ENCODE results near the gene ZBTB12.
A peak's percentile ranks its signal among the peaks of the same experiment; 100 is the strongest.
"Not testable (repeated sequence)": the region's sequence is repeated elsewhere in the genome, so short reads cannot be mapped to it uniquely, and the experiment has no call there.

ZBTB12 gene, protein sequence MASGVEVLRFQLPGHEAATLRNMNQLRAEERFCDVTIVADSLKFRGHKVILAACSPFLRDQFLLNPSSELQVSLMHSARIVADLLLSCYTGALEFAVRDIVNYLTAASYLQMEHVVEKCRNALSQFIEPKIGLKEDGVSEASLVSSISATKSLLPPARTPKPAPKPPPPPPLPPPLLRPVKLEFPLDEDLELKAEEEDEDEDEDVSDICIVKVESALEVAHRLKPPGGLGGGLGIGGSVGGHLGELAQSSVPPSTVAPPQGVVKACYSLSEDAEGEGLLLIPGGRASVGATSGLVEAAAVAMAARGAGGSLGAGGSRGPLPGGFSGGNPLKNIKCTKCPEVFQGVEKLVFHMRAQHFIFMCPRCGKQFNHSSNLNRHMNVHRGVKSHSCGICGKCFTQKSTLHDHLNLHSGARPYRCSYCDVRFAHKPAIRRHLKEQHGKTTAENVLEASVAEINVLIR
- 0.24 to 2.2 reads per million in 2 donors for total RNA-seq

DNA sequence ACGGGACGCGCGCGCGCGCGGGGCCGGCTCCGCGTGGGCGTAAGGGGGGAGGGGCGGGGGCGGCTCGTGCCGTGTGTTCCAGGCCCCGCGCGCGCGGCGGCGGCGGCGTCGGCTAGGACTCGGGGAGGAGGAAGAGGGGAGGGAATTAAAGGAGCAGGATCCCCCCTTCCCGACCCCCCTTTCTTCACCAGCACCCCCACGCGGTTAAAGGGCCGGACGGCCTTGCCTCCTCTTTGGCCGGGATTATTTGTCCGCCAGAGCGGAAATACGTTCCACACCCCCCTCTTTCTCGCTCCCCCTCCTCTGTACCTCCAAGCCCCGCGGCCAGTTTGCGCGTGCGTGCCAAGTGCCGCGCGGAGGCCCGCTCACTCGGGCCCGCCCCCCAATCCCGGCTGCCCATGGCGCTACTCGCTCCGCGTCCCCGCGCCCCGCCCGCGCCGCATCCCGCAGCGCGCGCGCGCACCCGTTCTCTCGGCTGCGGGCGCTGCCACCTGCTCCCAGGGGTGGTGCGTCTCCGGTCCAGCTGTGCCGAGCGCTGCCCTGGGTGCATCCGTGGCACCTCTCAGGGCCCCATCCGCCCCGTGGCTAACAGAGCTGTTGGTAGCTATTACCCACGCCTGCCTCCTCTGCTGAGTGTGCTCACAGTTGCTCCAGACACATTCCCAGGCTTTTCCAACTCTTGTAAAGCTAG is at the start of gene ZBTB12:
Gene ZBTB12, minus strand, starts transcription at position 134 of the 691 bp plus-strand sequence. CDS start 781 bp downstream, outside the sequence.
- peak; percentile 74 for DNase-seq

DNA sequence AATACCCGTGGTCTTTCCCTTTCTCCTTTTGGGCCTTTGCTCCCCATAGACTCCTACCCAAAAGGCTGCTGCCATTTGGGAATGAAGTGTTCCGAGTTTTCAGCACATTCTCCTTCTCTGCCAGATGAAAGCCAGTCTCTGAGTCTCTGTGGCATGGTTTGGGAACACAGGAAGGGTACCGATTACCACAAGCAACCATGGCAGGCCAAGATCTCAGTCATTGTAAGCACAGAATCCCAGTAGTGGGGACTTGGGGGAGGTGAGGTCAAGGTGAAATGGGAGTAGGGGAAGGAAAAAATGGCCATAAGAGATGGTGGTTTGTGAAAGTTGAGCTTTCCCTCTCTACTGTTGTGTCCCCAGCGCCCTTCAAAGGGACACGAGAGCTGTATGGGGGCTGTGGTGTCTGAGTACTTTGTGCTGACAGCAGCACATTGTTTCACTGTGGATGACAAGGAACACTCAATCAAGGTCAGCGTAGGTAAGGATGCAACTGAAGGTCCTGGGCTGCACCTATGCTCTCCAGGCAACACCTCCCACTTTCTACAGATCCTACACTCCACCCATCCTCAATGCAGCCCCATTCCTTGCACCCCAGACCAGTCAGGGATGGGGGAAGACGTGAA is 48.2 kb upstream of the ZBTB12 start:
- no peak for DNase-seq

DNA sequence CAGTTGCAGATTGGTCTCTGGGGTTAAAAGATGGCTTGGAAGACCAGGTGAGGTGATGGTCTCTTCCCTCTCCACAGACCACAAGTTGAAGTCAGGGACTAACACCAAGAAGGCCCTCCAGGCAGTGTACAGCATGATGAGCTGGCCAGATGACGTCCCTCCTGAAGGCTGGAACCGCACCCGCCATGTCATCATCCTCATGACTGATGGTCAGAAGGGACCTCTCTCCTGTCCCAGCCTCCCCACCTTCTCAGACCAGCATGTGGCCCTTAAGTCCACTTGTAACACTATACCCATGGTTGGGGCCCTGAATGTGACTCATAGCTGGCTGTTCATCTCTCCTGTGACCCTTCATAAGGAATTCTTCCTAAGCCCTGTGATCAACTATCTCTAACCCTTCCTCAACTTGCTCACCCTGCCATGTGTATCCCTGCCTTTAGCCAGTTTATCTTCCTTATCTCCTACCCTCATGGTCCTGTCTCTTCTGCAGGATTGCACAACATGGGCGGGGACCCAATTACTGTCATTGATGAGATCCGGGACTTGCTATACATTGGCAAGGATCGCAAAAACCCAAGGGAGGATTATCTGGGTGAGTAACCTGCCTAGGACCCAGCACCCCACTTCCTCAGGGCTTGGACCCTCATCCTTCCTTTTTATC is 47.0 kb upstream of the ZBTB12 start:
- DNase-seq, result no peak

DNA sequence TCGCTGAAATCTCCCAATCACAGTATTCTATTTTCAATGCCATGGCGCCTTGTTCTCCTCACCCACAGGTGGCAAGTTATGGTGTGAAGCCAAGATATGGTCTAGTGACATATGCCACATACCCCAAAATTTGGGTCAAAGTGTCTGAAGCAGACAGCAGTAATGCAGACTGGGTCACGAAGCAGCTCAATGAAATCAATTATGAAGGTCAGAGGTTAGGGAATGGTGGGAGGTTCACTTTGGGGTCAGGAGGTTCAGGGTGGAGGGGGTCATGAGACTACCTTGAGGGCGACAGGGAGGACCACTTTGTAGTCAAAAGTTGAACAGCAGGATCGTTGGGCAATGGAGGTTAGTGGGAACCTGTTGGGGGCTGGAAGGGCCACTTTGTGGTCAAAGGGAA is 46.4 kb upstream of the ZBTB12 start:
- DNase-seq, result no peak

DNA sequence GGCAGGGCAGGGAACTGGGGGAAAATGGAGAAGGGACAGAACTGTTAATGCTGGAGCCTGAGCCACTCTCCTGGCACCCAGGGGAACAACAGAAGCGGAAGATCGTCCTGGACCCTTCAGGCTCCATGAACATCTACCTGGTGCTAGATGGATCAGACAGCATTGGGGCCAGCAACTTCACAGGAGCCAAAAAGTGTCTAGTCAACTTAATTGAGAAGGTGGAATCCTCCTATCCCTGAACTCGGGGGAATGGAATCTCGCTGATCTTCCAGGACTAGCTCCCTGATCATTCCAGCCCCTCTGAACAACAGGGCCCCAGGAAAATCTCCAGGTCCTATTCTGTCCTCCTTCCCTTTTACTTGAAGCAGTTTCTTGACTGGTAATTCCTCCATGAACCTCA is 46.0 kb upstream of the ZBTB12 start:
- DNase-seq, result no peak

DNA sequence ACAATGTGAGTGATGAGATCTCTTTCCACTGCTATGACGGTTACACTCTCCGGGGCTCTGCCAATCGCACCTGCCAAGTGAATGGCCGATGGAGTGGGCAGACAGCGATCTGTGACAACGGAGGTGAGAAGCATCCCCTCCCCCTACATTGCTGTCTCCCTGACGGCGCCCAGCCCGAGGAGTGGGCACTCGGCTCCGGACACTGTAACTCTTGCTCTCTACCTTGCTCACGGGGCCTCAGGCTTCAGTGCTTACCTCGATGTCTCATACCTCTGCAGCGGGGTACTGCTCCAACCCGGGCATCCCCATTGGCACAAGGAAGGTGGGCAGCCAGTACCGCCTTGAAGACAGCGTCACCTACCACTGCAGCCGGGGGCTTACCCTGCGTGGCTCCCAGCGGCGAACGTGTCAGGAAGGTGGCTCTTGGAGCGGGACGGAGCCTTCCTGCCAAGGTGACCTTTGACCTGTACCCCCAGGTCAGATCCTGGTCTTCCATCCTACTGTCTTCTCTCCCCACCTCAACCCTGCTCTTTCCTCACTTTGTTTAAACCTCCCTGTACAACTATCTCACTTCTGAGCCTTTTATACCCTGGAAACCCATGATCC is 45.3 kb upstream of the ZBTB12 start:
- DNase-seq, result no peak

DNA sequence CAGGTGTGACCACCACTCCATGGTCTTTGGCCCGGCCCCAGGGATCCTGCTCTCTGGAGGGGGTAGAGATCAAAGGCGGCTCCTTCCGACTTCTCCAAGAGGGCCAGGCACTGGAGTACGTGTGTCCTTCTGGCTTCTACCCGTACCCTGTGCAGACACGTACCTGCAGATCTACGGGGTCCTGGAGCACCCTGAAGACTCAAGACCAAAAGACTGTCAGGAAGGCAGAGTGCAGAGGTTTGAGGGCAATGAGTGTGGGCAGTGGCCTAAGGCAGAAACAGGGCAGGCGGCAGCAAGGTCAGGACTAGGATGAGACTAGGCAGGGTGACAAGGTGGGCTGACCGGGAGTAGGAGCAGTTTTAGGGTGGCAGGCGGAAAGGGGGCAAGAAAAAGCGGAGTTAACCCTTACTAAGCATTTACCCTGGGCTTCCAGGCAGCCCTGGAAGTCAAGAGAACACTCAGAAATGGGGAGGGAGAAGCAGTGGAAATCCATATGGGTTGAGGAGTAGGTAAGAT is 44.5 kb upstream of the ZBTB12 start:
- no peak for DNase-seq

DNA sequence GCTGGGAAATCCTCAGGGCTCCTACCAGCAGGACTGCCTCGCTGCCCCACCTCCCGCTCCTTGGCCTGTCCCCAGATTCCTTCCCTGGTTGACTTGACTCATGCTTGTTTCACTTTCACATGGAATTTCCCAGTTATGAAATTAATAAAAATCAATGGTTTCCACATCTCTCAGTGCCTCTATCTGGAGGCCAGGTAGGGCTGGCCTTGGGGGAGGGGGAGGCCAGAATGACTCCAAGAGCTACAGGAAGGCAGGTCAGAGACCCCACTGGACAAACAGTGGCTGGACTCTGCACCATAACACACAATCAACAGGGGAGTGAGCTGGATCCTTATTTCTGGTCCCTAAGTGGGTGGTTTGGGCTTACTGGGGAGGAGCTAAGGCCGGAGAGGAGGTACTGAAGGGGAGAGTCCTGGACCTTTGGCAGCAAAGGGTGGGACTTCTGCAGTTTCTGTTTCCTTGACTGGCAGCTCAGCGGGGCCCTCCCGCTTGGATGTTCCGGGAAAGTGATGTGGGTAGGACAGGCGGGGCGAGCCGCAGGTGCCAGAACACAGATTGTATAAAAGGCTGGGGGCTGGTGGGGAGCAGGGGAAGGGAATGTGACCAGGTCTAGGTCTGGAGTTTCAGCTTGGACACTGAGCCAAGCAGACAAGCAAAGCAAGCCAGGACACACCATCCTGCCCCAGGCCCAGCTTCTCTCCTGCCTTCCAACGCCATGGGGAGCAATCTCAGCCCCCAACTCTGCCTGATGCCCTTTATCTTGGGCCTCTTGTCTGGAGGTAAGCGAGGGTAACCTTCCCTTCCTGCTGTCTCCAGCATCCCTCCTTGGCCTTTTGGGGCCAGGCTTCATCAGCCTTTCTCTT is 43.9 kb upstream of the ZBTB12 start, which contains the start of gene CFB:
Gene CFB, plus strand, starts transcription at position 589 of the 863 bp plus-strand sequence. Its CDS starts 127 bp downstream, at position 716.
- no peak for DNase-seq

DNA sequence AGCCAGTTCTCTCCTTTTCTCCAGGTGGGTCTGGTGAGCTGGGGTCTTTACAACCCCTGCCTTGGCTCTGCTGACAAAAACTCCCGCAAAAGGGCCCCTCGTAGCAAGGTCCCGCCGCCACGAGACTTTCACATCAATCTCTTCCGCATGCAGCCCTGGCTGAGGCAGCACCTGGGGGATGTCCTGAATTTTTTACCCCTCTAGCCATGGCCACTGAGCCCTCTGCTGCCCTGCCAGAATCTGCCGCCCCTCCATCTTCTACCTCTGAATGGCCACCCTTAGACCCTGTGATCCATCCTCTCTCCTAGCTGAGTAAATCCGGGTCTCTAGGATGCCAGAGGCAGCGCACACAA is 43.2 kb upstream of the ZBTB12 start:
- DNase-seq, result no peak

DNA sequence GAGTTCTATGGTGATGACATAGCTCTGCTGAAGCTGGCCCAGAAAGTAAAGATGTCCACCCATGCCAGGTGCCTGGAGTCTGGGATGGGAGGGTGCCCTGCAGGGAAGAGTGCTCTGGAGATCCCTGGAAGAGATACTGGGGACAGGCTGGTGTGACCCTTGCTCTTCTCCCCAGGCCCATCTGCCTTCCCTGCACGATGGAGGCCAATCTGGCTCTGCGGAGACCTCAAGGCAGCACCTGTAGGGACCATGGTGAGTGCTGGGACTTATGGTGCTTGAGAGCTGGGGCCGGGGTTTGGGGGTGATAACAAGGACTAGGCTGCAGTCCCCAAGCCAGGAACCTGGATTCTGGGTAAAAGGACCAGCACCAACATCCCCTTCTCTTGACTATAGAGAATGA is 41.9 kb upstream of the ZBTB12 start:
- no peak for DNase-seq

DNA sequence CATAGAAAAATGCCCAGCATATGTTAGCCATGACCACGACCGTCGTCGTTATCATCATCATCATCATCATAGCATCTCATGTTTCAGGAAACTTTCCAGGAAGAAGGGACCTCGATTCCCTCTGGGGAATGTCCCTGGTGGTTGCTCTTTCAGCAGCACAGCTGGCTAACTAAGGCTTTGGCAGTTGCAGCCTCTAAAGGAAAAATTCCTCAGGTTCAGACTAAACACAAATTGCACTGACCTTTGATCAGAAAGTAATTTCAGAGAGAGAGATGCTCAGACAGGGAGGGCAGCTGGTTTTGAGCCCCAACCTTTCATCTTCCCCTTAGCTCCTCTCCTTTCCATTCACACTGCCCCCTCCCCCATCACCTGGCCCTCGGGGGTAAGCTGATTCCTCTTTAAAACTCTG is 38.4 kb upstream of the ZBTB12 start:
- DNase-seq, result no peak

DNA sequence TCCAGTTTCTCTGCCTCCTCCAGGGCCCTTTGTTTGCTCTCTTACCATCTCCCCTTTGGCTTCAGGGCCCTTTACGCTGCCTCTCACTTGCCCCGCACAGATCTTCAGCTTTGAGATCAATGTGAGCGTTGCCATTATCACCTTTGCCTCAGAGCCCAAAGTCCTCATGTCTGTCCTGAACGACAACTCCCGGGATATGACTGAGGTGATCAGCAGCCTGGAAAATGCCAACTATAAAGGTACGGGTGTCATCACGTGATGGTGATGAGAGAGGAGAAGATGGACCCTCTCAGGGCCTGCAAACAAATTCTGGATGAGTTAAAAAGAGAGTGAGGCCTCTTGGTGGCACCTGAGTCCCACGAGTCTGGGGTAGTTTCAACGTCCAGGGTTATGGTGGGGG is 33.9 kb upstream of the ZBTB12 start:
- DNase-seq, result no peak

DNA sequence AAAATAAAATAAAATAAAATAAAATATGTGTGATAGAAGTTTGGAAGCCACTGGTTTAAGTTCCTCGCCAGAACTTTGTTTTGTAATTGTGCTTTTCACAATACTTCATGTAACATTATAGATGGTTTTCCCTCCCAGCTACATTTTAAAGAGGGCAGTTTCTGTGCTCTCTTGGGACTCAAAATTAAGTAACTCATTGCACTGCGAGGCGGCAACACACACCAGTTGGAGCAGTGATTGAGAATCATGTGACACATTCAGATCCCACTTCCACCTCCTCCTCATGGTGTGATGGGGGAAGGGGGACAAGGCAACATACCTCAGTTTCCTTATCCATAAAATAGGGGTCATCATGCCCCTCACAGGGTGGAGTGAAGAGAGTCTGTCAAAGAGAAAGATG is 33.1 kb upstream of the ZBTB12 start:
- DNase-seq, result no peak

DNA sequence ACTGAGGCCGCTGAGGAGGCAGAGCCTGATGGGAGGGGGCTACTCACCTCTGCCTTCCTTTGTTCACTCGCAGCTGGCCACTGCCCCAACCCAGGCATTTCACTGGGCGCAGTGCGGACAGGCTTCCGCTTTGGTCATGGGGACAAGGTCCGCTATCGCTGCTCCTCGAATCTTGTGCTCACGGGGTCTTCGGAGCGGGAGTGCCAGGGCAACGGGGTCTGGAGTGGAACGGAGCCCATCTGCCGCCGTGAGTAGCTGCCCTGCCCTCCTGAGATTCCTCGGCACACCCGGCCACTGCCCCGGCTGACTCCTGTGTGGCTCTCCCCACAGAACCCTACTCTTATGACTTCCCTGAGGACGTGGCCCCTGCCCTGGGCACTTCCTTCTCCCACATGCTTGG is 31.7 kb upstream of the ZBTB12 start:
- no peak for DNase-seq

DNA sequence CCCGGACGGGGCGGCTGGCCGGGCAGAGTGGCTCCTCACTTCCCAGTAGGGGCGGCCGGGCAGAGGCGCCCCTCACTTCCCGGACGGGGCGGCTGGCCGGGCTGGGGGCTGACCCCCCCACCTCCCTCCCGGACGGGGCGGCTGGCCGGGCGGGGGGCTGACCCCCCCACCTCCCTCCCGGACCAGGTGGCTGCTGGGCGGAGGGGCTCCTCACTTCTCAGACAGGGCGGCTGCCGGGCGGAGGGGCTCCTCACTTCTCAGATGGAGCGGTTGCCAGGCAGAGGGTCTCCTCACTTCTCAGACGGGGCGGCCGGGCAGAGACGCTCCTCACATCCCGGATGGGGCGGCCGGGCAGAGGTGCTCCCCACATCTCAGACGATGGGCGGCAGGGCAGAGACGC is 30.3 kb upstream of the ZBTB12 start:
- not testable (repeated sequence) for DNase-seq

DNA sequence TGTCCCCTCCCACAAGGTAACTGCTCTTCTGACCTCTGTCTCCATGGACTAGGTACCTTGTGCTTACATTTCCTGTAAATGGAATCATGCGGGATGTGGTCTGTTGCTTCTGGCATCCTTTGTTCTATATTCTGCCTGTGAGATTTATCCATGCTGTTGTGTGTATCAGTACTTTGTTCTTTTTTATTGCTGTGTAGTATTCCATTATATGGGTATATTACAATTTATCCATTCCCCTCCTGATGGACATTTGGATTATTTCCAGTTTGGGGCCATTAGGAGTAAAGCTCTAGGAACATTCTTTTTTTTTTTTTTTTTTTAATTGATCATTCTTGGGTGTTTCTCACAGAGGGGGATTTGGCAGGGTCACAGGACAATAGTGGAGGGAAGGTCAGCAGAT is 29.1 kb upstream of the ZBTB12 start:
- no peak for DNase-seq

DNA sequence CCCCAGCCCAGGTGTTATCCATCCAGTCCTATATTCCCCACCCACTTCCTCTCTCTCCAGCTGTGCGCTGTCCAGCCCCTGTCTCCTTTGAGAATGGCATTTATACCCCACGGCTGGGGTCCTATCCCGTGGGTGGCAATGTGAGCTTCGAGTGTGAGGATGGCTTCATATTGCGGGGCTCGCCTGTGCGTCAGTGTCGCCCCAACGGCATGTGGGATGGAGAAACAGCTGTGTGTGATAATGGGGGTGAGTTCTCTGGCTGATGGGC is 26.7 kb upstream of the ZBTB12 start:
- no peak for DNase-seq

DNA sequence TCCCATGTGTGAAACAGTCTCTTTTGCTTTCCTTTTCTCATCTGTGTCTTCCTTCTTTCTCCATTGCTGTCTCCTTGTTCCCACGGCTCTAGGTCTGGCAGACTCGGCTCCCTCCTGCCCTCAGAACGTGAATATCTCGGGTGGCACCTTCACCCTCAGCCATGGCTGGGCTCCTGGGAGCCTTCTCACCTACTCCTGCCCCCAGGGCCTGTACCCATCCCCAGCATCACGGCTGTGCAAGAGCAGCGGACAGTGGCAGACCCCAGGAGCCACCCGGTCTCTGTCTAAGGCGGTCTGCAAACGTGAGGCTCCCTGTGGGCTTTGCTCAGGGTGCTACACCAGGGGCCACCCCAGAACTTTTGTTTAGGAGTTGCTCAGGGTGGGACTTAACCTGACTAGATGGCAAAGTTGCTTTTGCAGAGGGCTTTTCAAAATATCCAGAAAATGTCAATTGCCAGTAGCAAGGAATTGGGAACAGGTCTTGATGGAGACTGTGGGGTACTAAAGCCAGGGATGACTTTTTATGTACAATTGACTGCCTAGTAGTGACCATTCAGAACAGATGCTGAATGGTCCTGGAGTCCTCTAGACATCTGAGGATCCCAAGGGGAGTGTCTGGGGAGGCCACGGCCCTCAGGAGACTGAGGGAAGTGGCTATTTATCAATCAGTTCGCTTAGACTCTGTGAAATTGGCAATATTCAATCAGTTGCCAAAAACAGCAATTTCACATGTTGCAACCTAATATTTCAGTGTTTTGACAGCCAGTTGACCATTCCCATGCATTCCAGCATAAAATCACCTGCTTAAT is 26.2 kb upstream of the ZBTB12 start:
- DNase-seq, result no peak

DNA sequence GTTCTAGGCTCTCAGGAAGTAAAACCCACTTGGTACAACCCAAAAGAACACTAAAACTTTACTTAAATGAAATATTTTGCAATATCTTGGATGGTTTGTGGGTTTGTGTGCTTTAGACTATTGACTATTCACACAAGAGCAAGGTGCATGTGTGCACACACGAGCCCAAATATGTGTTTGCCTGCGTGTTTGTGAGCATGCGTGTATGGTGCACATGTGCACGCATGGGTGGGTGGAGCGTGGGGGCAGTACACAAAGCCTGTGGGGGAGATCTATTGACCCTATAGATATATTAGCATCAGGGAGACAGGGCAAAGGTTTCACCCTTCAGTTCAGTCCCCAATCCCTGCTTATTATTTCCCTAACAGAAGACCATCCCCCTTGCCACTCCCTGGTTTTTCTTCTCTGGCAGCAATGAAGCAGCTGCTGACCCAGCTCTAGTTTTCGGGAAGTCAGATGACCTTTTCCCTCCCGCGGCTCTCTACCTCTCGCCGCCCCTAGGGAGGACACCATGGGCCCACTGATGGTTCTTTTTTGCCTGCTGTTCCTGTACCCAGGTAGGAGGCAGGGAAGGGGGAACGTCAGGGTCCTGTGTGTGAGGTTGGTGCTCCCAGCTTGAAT is 25.5 kb upstream of the ZBTB12 start, which contains the start of gene C2:
Gene C2, plus strand, starts transcription at position 476 of the 621 bp plus-strand sequence. Its CDS starts 36 bp downstream, at position 512.
- no peak for DNase-seq

DNA sequence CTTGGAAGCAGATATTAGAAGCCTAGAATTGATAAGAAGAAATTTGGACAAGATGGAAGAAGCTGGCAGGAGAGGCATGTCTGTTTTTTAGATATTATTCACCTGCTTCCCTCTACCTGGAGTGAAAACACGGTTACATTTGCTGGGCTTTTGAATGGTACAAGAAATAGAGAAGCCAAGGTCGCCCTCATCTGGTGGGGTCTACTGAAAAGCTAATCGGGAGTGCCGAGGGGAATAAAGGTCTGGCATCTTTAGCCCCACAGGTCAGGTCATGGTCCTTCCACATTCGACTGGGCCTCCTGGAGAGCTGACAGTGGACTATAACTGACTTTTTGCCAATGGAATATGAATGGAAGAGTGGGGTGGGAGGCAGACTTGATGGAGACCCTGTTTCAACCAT is 21.1 kb upstream of the ZBTB12 start:
- DNase-seq, result no peak

All from T-helper 9 cell (primary cell).